Erythroblast (primary cell): Measurements from ENCODE around the gene DOHH.

Experiments
- GATA1 ChIP-seq: IDR thresholded peaks from 2 replicates; pipeline ENCODE4 v1.6.1; 2011; ENCODE audit warnings: low read depth, mild to moderate bottlenecking, control low read depth, low read length, moderate library complexity
- POLR2A ChIP-seq: IDR thresholded peaks from 2 replicates; pipeline ENCODE4 v1.6.1; 2011; ENCODE audit warnings: mild to moderate bottlenecking, low read length

GRCh38 chr19:3537438-3538240 lies 37.2 kb upstream of the DOHH start:
- TF ChIP-seq POLR2A: no peak
- no peak for TF ChIP-seq GATA1
